Calu3 (cell line): ENCODE measurements around the gene SRSF5. TPM values are rescaled to one million over a fixed set of nuclear protein-coding genes. Genes with fewer than 3 reads are reported as not detected.

ENCODE experiments used
- BruUV-seq: library from RNA; stranded (reverse); fragments of 400-500 nt; replicated peaks from 2 replicates; lab custom pipeline; 2021; lab: Mats Ljungman, UMichigan
- CTCF ChIA-PET: fragments of 300-600 bp; sonication (Branson Sonifier 250); formaldehyde crosslinking; loops from one replicate; lab custom pipeline; 2022; ENCODE audit warnings: antibody characterized with exemption; lab: Charles Lee
- DNase-seq: peaks from one replicate; pipeline ENCODE4 v3.0.0; 2022
- H3K27ac Mint-ChIP-seq: one replicate; pipeline ENCODE4 v1.8.0; 2022; ENCODE audit warnings: mixed read lengths; ENCODE audit not compliant: unreplicated experiment
- H3K27me3 Mint-ChIP-seq: one replicate; pipeline ENCODE4 v1.8.0; 2022; ENCODE audit warnings: mixed read lengths; ENCODE audit not compliant: unreplicated experiment
- H3K36me3 Mint-ChIP-seq: one replicate; pipeline ENCODE4 v1.8.0; 2022; ENCODE audit warnings: mild to moderate bottlenecking, moderate library complexity, mixed read lengths; ENCODE audit not compliant: insufficient read depth, unreplicated experiment
- H3K4me1 Mint-ChIP-seq: one replicate; pipeline ENCODE4 v1.8.0; 2022; ENCODE audit warnings: mild to moderate bottlenecking, low read depth, mixed read lengths; ENCODE audit not compliant: unreplicated experiment
- H3K4me3 Mint-ChIP-seq: one replicate; pipeline ENCODE4 v1.8.0; 2022; ENCODE audit warnings: mild to moderate bottlenecking, low read depth, moderate library complexity, mixed read lengths; ENCODE audit not compliant: unreplicated experiment
- H3K9me3 Mint-ChIP-seq: one replicate; pipeline ENCODE4 v1.8.0; 2022; ENCODE audit warnings: low read depth, mixed read lengths; ENCODE audit not compliant: unreplicated experiment
- CTCF ChIP-seq: fragments of 200-600 bp; IDR thresholded peaks from one replicate; pipeline ENCODE4 v1.8.0; 2022; ENCODE audit warnings: antibody characterized with exemption; ENCODE audit not compliant: unreplicated experiment
- intact Hi-C: fragments of 100-400 bp; cut with micrococcal nuclease; formaldehyde crosslinking; loops from one replicate; pipeline ENCODE4 v1.10.0; 2022; ENCODE audit not compliant: unreplicated experiment
- total RNA-seq: library from RNA; stranded (reverse); gene quantifications from 2 replicates; pipeline ENCODE4 v1.2.3, GENCODE V29; 2022

The SRSF5 gene
- total RNA-seq, 1 experiment from 2014 or later, result 256 TPM

- BruUV-seq, result no TSS peak
- intact Hi-C loops, result no loop called here
- H3K27me3 Mint-ChIP-seq, result no peaks in the 10 kb centered on the region
- no peak for DNase-seq
- H3K9me3 Mint-ChIP-seq, result no peaks in the 10 kb centered on the region
- CTCF ChIA-PET, result no interaction called here
- peaks cover 77% of the 10 kb centered on the region for H3K36me3 Mint-ChIP-seq
- TF ChIP-seq CTCF, result no peak
- H3K4me1 Mint-ChIP-seq, result peaks cover 17% of the 10 kb centered on the region
- H3K27ac Mint-ChIP-seq, result peak overlapping the region; percentile 30
- no peak overlapping the region for H3K4me3 Mint-ChIP-seq
Observed at GRCh38 chr14:69769623-69770022, 2.7 kb downstream of the SRSF5 start.

- BruUV-seq, result no TSS peak
- no peak for TF ChIP-seq CTCF
- Mint-ChIP-seq H3K27ac (no peak overlapping the region), H3K4me1 (peaks cover 17% of the 10 kb centered on the region), H3K4me3 (no peak overlapping the region), H3K36me3 (peaks cover 85% of the 10 kb centered on the region), H3K9me3 (no peaks in the 10 kb centered on the region), H3K27me3 (no peaks in the 10 kb centered on the region)
- DNase-seq, result no peak
- intact Hi-C loops, result no loop called here
- CTCF ChIA-PET, result no interaction called here
Observed at GRCh38 chr14:69770559-69770958, 3.6 kb downstream of the SRSF5 start.

- no peak for TF ChIP-seq CTCF
- Mint-ChIP-seq H3K4me3 (no peak overlapping the region), H3K9me3 (no peaks in the 10 kb centered on the region), H3K27me3 (no peaks in the 10 kb centered on the region), H3K27ac (no peak overlapping the region), H3K4me1 (peaks cover 17% of the 10 kb centered on the region), H3K36me3 (peaks cover 91% of the 10 kb centered on the region)
- CTCF ChIA-PET, result no interaction called here
- intact Hi-C loops, result no loop called here
- no peak for DNase-seq
- BruUV-seq, result no TSS peak
Observed at GRCh38 chr14:69771136-69771535, 4.2 kb downstream of the SRSF5 start.

- Mint-ChIP-seq H3K27ac (no peak overlapping the region), H3K36me3 (peaks cover 92% of the 10 kb centered on the region), H3K27me3 (no peaks in the 10 kb centered on the region), H3K9me3 (no peaks in the 10 kb centered on the region), H3K4me3 (no peak overlapping the region), H3K4me1 (peaks cover 17% of the 10 kb centered on the region)
- no peak for TF ChIP-seq CTCF
- CTCF ChIA-PET, result no interaction called here
- intact Hi-C loops, result no loop called here
- BruUV-seq, result no TSS peak
- no peak for DNase-seq
Observed at GRCh38 chr14:69772082-69773017, 5.4 kb downstream of the SRSF5 start.
